HL-60/S4 treated with phorbol 12-myristate 13-acetate at 8.2 ng/mL for 4 days and 3 days (cell line): ENCODE measurements around the gene LEMD3.

Experiments
- in situ Hi-C: fragments of 300-500 bp; cut with MboI; formaldehyde crosslinking; loops from 2 replicates; pipeline ENCODE4 v1.15.0; 2022; ENCODE audit warnings: low sequenced_read_pairs

Gene LEMD3

DNA sequence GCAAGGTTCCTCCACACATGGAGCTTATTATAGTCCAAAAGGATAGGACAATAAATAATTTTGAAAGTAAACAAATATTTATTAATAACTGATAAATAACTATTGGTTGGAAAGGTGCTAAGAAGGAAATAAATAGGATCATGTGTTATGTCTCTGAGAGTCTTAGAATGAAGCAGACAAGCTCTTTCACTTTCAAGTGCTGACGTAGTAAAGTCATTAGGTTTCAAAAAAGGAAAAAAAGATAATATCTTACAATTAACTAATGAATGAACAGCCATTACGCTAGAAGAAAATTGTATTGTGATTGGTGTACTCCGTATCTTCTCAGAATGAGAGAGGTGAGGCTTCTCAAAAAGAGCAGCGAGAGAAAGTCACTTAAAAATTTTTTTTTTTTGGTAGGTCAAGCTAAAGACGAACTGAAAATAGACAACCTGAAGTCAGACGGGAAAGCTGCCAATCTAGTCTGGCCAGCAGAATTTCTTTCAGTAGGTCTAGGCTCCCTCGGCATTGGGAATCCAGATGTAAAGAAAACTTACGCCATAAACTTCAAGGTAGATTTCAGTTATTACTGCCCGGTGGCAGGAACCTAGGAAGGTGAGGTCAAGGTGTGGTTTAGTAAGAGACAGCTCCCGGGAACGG is 583 bp upstream of the LEMD3 start:
- in situ Hi-C loops: no loop called here

GRCh38 chr12:65170209-65170881 is 962 bp downstream of the LEMD3 start:
- in situ Hi-C loops: no loop called here

DNA sequence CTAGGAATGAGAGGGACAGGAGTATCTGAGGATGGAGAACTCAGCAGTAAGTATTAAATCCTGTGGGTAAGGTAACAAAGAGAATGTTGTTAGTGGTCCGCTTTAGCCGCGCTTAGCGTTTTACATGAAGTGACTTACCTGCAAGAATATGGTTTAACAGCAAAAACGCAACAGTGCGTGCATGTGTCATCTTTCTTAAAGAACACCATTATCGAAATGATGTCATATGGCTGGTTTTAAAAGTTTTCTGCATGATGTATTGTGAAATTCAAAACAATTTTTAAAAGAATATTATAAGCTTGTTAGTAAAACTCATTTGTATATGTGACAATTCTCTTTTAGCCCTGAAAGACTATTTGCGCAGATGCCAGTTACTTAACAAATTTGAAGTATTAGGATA is 1.7 kb downstream of the LEMD3 start:
- in situ Hi-C loops: no loop called here

- in situ Hi-C loops: no loop called here
Measured at GRCh38 chr12:65171870-65172269, 2.5 kb downstream of the LEMD3 start.

- in situ Hi-C loops: no loop called here
Measured at GRCh38 chr12:65175385-65175784, 6.0 kb downstream of the LEMD3 start.

- in situ Hi-C loops: no loop called here
Measured at GRCh38 chr12:65182012-65182739, 12.8 kb downstream of the LEMD3 start.

DNA sequence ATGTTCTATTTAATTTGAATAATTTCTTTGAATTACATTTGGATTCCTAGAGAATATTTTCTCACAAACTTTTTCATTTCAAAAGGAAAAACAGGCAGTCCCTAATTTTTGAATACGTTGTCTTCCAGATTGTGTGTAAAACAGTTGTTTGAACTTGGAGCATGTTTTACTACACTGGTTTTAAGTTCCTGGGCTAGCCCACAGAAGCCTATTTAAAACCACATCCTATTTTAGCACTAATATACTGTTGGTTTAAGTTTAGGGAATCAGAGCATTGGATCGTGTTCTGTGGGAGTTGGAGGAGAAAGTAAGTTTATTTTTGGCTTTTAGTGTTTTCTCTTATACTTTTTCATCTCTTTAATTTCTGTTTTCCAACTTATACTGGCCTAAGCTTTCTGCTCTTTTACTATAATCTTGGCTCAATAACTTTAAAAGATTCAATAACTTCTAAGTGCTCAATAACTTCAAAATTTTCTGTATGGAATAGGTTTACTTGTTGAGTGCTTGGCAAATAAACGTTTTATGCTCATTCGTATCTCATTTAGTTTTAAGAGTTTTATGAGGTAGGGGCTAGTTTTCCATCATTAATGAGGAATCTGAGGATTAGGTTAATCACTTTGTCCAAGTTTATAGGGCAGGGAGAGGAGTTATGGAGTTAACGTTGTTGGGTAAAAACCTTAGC is 14.9 kb downstream of the LEMD3 start:
- in situ Hi-C loops: no loop called here

DNA sequence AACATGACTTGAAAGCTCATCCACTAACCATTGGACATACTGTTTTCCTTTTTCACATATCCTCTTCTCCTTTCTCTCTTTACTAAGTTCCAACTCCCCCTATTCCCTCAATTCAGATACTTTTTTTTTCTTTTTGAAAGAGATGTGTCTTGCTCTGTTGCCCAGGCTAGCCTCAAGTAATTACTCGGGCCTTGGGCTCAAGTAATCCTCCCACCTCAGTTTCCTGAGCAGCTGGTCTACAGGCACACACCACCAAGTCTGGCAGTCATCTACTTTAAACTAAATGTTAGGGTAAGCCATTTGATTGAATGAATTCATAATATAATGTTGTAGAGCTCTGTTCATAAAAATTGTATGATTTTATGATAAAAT is 15.5 kb downstream of the LEMD3 start:
- in situ Hi-C loops: no loop called here

DNA sequence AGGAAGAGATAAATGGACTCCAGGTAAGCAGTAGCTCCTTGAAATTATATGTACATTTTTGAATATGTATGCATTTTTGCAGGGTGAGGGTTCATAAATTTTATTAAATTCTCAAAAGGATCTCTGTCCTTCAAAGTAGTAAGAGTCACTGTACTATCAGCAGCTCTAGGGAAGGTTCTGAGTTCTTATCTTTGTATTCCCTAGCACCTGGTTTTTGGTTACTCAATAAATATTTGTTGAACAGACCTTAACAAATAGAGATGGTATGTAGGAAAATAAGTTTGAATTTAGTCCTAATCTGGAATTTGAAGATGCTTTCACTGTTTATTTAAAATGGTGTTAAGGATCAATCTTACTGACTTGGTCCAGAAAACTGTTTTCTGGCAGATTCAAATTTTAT is 18.3 kb downstream of the LEMD3 start:
- in situ Hi-C loops: no loop called here

- in situ Hi-C loops: no loop called here
Measured at GRCh38 chr12:65188179-65188701, 18.9 kb downstream of the LEMD3 start.

DNA sequence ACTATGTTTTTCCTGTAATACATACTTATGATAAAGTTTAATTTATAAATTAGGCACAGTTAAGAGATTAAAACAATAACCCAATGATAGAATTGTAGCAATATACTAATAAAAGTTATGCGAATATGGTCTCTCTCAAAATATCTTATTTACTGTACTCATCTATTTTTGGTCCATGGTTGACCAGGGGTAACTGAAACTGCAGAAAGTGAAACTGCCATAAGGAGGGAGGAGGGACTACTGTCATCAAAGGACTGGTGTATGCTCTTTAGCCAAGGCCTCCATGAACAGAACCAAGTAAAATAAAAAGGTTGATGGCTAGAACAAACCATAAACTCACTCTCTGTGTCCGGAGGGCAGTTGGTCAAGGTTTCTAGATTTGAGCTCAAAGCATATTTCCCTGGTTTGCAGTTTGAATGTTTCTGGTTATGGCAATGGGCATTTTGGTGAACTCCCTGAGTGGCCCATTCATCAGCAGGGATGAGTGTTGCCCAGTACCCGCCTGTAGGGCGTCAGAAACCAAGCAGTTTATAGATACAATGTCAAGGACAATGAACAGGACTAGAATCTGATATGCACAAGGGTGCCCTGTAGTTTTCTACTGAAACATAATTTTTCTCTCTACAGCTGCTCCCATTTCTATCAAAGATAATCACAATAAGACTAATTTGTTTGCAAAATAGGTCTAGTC is 19.8 kb downstream of the LEMD3 start:
- in situ Hi-C loops: no loop called here

GRCh38 chr12:65192963-65193516 is 23.7 kb downstream of the LEMD3 start:
- in situ Hi-C loops: no loop called here

- in situ Hi-C loops: no loop called here
Measured at GRCh38 chr12:65194949-65195348, 25.6 kb downstream of the LEMD3 start.

- in situ Hi-C loops: no loop called here
Measured at GRCh38 chr12:65195387-65196055, 26.1 kb downstream of the LEMD3 start.

DNA sequence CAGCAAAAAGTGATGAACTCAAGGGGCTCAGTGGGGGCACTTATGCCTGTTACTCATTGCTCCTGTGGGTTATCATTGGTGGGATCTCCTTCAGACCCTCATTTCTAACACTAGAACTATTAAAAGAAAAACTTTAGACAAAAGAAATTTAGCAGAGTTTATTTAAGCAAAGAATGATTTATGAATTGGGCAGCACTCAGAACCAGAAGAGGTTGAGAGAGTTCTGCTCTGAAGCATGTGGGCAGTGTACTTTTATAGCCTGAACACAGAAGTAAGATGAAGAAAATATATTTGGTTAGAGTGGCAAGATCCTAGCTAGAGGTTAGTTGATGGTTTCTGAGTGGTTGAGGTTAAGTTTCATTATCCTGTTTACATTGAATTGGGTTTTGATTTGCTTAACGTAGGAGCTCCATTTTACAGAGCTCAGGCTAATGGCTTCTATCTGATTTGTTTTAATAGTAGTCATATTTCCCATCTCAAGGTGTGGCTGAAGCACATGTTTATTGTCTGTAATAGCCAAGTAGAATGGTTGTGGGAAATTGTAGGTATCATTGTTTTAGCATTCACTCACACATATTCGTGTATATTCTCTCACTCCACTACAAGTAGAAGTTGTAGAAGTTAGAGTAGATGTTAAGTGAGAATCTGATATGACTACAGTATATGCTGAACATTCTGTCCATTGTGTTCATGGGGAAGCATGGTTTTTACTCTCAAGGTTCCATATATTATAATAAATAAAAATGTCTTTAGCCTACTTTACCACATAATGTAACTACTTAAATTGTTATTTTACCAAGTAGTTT is 27.6 kb downstream of the LEMD3 start:
- in situ Hi-C loops: no loop called here

DNA sequence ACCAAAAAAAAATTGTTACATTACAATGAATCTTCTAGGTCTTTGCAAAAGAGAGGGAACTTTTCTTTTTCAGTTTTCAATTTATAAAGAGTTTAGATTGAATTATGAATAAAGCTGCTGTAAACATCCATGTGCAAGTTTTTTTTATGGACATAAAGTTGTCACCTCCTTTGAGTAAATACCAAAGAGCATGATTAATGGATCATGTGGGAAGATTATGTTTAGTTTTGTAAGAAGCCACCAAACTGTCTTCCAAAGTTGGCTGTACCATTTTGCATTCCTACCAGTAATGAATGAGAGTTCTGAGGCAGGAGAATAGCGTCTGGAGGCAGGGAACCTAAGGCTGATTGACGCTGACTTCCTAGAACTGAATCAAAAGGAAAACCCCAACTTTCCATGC is 30.2 kb downstream of the LEMD3 start:
- in situ Hi-C loops: no loop called here

GRCh38 chr12:65200007-65200665 is 30.8 kb downstream of the LEMD3 start:
- in situ Hi-C loops: no loop called here

GRCh38 chr12:65203376-65203775 is 34.0 kb downstream of the LEMD3 start:
- in situ Hi-C loops: no loop called here
